Measurements from ENCODE around the gene OR5T2.
"Not testable (repeated sequence)": the region's sequence is repeated elsewhere in the genome, so short reads cannot be mapped to it uniquely, and the experiment has no call there.

The OR5T2 gene

DNA sequence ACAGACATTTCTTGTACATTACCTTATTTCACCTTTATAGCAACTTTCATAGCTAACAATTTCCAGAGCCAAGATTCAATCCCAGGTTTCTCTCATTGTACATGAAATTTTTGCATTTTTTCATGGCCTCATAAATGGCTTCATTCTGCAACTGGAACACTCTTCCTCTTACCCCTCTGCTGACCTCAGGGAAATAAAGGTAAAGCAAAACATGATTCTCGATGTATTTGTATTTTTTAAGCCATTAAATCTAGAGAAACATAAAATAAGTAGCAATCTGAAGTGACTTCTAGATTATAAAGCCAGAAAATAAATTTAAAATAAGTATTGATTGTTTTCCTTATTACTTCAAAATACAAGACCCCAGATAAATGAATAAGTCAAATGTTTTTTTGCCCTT is at the start of gene OR5T2:
OR5T2 (minus strand) TSS at position 101 of the 400 bp plus-strand sequence. CDS start 1,193 bp downstream, outside the sequence.
- no peak for DNase-seq

DNA sequence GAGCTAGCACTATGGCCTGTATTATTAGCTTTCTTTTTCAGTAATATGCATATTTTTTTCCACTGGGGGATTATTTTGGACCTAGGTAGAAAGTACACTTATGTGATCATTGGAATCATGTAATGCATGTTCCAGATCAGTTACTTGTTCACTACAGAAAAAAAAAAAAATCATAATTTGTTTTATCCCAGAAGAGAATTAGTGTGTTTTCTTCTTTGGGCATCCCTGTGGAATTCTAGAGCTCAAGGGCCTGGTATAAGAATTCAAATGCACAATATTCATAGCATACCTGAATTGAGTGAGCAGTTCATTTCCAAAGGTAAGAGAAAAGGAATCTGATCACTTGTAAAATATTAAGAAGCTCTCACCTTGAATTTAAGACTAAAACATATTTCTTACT is 39.8 kb upstream of the OR5T2 start, which contains the start of gene OR5T1:
OR5T1 (plus strand) TSS at position 301 of the 400 bp plus-strand sequence. CDS start 1,485 bp downstream, outside the sequence.
- DNase-seq = no peak

DNA sequence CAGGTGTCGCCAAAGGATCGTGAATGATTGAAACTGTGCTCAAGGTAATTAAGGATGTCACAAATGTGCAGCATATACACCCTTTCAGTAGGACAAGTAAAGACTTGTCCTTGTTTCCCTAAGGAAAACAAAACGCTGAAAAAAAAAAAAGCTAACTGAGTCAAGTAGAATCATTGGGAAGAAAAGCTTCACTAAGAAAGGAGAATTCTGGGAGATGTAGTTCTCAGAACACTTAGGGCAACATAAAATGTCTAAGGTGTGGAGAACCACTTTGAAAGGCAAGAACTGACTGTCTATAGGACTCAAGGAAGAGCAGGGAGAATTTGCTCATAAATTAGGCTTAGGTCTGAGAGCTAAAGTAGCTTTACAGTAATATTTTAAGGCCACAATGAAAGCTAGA is 37.0 kb upstream of the OR5T2 start:
- no peak for DNase-seq

DNA sequence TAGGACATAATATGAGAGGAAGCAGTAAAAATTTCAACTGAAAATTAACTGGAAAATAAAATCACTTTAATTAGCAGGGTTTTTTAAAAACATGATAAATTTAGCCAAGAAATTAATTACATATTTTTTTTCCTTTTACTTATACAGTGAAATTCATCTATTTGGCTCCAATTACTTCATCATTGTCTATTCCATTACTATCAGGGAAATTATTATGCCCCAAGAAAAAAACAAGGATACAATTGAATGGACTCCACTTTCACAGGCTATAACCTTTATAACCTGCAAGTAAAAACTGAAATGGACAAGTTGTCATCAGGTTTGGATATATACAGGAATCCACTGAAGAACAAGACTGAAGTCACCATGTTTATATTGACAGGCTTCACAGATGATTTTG is 17.9 kb upstream of the OR5T2 start, which contains the start of gene OR5T3:
OR5T3 (plus strand) TSS at position 301 of the 400 bp plus-strand sequence; CDS start at position 301, 0 bp downstream.
- no peak for DNase-seq

DNA sequence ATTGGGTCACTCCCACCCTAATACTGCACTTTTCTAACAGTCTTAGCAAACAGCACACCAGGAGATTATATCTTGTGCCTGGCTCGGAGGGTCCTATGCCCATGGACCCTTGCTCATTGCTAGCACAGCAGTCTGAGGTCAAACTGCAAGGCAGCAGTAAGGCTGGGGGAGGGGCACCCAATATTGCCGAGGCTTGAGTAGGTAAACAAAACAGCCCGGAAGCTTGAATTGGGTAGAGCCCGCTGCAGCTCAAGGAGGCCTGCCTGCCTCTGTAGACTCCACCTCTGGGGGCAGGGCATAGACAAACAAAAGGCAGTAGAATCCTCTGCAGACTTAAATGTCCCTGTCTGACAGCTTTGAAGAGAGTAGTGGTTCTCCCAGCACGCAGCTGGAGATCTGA is 14.3 kb downstream of the OR5T2 start:
- not testable (repeated sequence) for DNase-seq

DNA sequence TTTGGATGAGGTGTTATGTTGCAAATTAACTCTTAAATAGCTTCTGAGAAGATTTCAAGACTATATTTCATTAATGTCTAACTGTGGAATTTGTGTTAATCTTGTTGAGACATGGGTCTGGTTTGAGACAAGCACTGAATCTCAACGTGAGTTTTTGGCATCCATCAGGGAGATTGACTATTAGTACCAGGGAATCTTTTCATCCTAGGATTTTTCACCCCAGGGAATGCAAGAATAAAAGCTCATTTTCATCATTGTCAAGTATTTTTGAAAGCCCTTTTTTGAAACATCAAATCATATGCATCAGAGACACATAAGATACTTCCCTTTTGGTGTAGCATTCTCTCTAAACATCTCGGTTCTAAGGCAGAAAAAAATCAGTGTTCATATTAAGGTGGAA is 19.5 kb downstream of the OR5T2 start:
- no peak for DNase-seq

DNA sequence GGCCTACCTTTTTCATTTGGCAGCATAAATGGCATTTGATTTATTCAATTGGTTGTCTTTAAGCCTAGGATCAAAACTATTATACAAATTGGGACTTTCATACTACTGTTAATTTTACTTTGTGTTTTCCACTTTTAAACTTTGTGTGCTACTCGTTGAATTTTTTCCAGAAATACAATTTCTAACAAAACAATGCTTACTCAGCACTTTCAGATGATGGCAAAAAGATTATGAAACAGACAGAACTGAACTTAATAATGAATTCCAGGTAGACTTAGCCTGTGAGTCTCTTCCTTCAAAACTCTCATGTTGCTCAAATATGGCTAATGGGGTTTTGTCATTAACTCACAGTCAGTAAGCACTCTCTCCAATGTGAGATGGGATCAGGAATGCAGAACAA is 26.3 kb downstream of the OR5T2 start:
- no peak for DNase-seq

DNA sequence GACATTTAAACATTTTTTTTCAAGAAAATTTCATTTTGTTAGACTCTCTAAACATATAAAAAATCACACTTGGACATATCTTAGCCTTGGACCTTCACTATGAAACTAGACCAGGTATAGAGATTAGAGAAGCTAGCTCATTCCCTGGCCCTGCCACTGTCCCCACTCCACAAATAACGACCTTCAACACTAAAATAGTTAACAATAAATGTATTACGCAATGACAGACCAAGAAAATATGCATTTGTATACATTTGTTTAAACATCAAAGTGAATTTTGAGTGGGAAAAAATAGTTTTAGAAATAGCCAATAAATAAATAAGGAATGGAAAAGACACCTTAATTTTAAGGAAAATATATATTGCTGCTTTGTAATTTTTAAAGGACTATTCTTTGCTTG is 36.7 kb downstream of the OR5T2 start:
- DNase-seq = no peak

DNA sequence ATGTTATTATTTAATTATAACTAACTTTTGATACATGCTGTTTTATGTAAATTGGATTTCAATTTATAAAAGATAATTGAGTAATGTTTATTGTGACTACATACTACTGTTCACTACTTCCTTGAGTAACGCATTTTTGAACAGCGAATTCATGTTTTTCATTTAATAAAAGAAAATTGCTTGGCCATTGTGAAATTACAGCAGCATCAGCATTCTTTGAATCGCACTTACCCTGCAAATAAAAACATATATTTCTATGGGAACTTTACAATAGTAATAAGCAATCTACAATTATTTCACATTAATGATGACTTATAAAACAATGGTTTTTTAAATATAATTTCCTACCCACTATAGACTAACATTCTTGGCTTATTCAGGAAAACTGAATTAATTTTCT is 37.4 kb downstream of the OR5T2 start:
- DNase-seq = no peak

DNA sequence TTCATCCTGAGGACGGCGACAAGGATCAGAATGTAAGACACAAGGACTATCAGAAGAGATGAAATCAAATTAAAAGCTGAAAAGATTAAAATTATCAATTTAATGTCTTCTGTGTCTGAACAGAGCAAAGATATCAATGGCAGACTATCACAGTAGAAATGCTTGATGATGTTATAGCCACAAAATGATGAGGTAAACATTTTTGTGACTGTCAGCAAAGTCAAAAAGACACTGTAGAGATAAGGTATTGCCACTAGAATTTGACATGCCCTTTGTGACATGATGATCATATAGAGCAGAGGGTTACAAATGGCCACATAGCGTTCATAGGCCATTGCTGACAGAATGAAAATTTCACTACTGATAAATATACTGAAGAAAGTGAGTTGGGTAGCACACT is 45.5 kb downstream of the OR5T2 start:
- DNase-seq = no peak

DNA sequence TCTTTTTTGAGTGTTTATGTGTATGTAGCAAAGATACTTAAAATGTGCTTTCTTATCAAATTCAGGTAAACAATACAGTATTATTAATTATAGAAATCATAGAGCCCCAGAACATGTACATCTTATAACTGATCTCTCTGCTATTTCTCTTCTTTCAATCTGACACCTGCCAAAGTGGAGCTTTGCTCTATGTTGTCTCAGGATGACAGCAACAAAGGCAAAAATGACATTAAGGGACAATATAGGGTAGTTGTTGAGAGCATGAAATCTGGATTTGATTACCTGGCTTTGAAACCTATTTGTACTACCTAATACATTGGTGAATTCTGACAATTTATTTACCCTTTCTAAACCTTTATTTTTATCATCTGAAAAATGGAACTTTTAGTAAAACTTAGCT is 50.6 kb downstream of the OR5T2 start:
- no peak for DNase-seq
